H1 (cell line): ENCODE measurements around the gene GUCA2B. TPM values are rescaled to one million over a fixed set of nuclear protein-coding genes. Genes with fewer than 3 reads are reported as not detected.

Experiments used
- RXRA ChIP-seq: IDR thresholded peaks from 2 replicates; pipeline ENCODE4 v1.6.1; 2011; ENCODE audit warnings: low read depth, mild to moderate bottlenecking, low read length, moderate library complexity; ENCODE audit not compliant: insufficient read depth
- polyA plus RNA-seq, 7 experiments: library from polyadenylated mRNA; depleted of rRNA in 3 of 7; stranded (reverse) in 5 of 7; unstranded in 2 of 7; fragments of >200 nt in 5 of 7; fragments of 200-250 nt in 2 of 7; gene quantifications; 1 replicate in 5 of 7; 2 replicates in 1 of 7; 4 replicates in 1 of 7; pipeline versions ENCODE4 v1.2.1 to v1.2.3, GENCODE V29; 2011 to 2013; ENCODE audit warnings: missing spikeins in 2 of 7, mixed read lengths in 2 of 7
- total RNA-seq: library from RNA; stranded (reverse); fragmentation: NEBNext Ultra II Directional; extraction: Animal tissue kit (Norgen Biotek cat#: 25700); gene quantifications from 2 replicates; pipeline ENCODE4 v1.2.1, GENCODE V29; 2021
- TF ChIP-seq, protein P1 (sequence below): fragments of 300-600 bp; sonication (generic); IDR thresholded peaks from 2 replicates; pipeline ENCODE4 v1.7.1; 2012; ENCODE audit warnings: low read length, moderate library complexity, mild to moderate bottlenecking, inconsistent platforms; ENCODE audit not compliant: insufficient replicate concordance

The GUCA2B gene
- total and polyA plus RNA-seq, 2 of the 8 experiments (the other 6 are each of a cell fraction or from before 2014, with no cell fraction given), result not detected

DNA sequence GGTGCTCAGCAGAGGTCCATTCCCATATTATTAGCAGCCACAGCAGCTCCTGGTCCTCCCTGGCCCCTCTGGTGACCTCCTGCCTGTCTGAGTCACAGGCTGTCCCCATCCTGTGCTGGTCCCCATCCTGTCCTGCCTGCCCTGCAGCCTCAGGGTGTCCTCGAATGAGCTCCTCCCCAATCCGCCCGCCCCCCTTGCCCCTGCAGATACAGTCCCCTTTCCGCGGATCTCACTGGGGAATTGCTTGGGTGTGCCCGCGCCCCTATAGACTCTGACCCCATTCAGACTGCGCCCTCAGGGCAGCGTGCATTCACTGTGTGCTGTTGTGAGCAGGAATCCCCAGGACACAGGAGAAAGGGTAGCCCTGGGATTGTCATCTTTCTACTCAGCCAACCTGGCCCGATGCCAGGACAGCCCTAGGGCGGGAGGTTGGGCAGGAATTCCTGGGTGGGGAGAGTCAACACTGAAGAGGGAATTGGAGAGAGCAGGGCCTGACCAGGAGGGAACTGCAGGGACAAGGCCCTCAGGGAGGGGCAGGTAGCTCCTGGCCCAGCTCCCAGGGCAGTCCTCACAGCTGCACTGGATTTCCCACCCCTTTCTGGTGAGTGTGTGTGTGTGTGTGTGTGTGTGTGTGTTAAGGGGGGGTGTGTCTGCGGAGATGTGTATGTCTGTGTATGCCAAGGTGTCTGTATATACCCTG lies 12.5 kb downstream of the GUCA2B start (continued):
- TF ChIP-seq, protein P1, sequence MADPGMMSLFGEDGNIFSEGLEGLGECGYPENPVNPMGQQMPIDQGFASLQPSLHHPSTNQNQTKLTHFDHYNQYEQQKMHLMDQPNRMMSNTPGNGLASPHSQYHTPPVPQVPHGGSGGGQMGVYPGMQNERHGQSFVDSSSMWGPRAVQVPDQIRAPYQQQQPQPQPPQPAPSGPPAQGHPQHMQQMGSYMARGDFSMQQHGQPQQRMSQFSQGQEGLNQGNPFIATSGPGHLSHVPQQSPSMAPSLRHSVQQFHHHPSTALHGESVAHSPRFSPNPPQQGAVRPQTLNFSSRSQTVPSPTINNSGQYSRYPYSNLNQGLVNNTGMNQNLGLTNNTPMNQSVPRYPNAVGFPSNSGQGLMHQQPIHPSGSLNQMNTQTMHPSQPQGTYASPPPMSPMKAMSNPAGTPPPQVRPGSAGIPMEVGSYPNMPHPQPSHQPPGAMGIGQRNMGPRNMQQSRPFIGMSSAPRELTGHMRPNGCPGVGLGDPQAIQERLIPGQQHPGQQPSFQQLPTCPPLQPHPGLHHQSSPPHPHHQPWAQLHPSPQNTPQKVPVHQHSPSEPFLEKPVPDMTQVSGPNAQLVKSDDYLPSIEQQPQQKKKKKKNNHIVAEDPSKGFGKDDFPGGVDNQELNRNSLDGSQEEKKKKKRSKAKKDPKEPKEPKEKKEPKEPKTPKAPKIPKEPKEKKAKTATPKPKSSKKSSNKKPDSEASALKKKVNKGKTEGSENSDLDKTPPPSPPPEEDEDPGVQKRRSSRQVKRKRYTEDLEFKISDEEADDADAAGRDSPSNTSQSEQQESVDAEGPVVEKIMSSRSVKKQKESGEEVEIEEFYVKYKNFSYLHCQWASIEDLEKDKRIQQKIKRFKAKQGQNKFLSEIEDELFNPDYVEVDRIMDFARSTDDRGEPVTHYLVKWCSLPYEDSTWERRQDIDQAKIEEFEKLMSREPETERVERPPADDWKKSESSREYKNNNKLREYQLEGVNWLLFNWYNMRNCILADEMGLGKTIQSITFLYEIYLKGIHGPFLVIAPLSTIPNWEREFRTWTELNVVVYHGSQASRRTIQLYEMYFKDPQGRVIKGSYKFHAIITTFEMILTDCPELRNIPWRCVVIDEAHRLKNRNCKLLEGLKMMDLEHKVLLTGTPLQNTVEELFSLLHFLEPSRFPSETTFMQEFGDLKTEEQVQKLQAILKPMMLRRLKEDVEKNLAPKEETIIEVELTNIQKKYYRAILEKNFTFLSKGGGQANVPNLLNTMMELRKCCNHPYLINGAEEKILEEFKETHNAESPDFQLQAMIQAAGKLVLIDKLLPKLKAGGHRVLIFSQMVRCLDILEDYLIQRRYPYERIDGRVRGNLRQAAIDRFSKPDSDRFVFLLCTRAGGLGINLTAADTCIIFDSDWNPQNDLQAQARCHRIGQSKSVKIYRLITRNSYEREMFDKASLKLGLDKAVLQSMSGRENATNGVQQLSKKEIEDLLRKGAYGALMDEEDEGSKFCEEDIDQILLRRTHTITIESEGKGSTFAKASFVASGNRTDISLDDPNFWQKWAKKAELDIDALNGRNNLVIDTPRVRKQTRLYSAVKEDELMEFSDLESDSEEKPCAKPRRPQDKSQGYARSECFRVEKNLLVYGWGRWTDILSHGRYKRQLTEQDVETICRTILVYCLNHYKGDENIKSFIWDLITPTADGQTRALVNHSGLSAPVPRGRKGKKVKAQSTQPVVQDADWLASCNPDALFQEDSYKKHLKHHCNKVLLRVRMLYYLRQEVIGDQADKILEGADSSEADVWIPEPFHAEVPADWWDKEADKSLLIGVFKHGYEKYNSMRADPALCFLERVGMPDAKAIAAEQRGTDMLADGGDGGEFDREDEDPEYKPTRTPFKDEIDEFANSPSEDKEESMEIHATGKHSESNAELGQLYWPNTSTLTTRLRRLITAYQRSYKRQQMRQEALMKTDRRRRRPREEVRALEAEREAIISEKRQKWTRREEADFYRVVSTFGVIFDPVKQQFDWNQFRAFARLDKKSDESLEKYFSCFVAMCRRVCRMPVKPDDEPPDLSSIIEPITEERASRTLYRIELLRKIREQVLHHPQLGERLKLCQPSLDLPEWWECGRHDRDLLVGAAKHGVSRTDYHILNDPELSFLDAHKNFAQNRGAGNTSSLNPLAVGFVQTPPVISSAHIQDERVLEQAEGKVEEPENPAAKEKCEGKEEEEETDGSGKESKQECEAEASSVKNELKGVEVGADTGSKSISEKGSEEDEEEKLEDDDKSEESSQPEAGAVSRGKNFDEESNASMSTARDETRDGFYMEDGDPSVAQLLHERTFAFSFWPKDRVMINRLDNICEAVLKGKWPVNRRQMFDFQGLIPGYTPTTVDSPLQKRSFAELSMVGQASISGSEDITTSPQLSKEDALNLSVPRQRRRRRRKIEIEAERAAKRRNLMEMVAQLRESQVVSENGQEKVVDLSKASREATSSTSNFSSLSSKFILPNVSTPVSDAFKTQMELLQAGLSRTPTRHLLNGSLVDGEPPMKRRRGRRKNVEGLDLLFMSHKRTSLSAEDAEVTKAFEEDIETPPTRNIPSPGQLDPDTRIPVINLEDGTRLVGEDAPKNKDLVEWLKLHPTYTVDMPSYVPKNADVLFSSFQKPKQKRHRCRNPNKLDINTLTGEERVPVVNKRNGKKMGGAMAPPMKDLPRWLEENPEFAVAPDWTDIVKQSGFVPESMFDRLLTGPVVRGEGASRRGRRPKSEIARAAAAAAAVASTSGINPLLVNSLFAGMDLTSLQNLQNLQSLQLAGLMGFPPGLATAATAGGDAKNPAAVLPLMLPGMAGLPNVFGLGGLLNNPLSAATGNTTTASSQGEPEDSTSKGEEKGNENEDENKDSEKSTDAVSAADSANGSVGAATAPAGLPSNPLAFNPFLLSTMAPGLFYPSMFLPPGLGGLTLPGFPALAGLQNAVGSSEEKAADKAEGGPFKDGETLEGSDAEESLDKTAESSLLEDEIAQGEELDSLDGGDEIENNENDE, result no peak
- no peak for TF ChIP-seq RXRA
